HepG2 (cell line): ENCODE data around the gene PROX1. TPM values are rescaled to one million over a fixed set of nuclear protein-coding genes. Genes with fewer than 3 reads are reported as not detected.

Source experiments
- ATAC-seq: fragments of 200-7000 bp; cut with Tn5 transposase; 3 replicates; pipeline ENCODE4 v1.9.1; 2020; ENCODE audit warnings: mild to moderate bottlenecking, moderate library complexity
- BruUV-seq: library from RNA; stranded (reverse); fragments of 400-500 nt; replicated peaks from 2 replicates; lab custom pipeline; 2021; lab: Mats Ljungman, UMichigan
- CTCF ChIA-PET: fragments of 300-600 bp; formaldehyde crosslinking; extraction: SDS; loops from one replicate; lab custom pipeline; 2021; ENCODE audit warnings: low total read pairs, inconsistent platforms, low intra/inter-chr PET ratio; lab: Yijun Ruan, JAX
- POLR2A ChIA-PET: fragments of 350-600 bp; sonication (Branson Sonifier 250); formaldehyde crosslinking; loops from one replicate; lab custom pipeline; 2020; ENCODE audit warnings: antibody characterized with exemption, inconsistent platforms; lab: Yijun Ruan, JAX
- DNase-seq: peaks from one replicate; pipeline ENCODE4 v3.0.0-alpha.2; 2015; ENCODE audit warnings: low spot score
- FAIRE-seq: peaks from 3 replicates; lab custom pipeline; 2011; peaks lifted over from hg19 to GRCh38; lab: Jason Lieb, UNC
- H2AFZ ChIP-seq: one replicate; pipeline ENCODE4 v1.6.1; 2011; ENCODE audit warnings: low read length, inconsistent platforms
- H3K27ac ChIP-seq: fragments of 300-600 bp; 3 replicates; pipeline ENCODE4 v1.8.0; 2011; ENCODE audit warnings: mixed run types, mild to moderate bottlenecking, mixed read lengths, low read length, inconsistent platforms; ENCODE audit not compliant: insufficient read depth; ENCODE audit errors: extremely low read length
- H3K27me3 ChIP-seq, 2 experiments: fragments of 200-600 bp in 1 of 2; 2 replicates in 1 of 2; 3 replicates in 1 of 2; pipeline versions ENCODE4 v1.6.0 to v1.8.0; 2011; ENCODE audit warnings: low read length in 2 of 2, mild to moderate bottlenecking in 2 of 2, moderate library complexity in 2 of 2, inconsistent platforms in 1 of 2; ENCODE audit not compliant: insufficient read depth in 2 of 2, control insufficient read depth in 1 of 2
- H3K36me3 ChIP-seq, 2 experiments: fragments of 200-600 bp in 1 of 2; replicated peaks in 1 of 2; 2 replicates in 1 of 2; 3 replicates in 1 of 2; pipeline versions ENCODE4 v1.5.1 to v1.8.0; 2011; ENCODE audit warnings: low read length in 2 of 2, inconsistent platforms in 1 of 2; ENCODE audit not compliant: insufficient read depth in 2 of 2, control insufficient read depth in 1 of 2
- H3K4me1 ChIP-seq: 2 replicates; pipeline ENCODE4 v1.5.1; 2012; ENCODE audit warnings: low read length, inconsistent platforms; ENCODE audit not compliant: insufficient read depth
- H3K4me2 ChIP-seq: 2 replicates; pipeline ENCODE4 v1.6.0; 2011; ENCODE audit warnings: low read depth, low read length, inconsistent platforms
- H3K4me3 ChIP-seq, 3 experiments: fragments of 200-600 bp in 1 of 3; sonication (generic), shearing (Covaris generic) in 1 of 3; replicated peaks in 1 of 3; 2 replicates each; pipeline ENCODE4 v1.5.1; 2011 to 2016; ENCODE audit warnings: low read length in 3 of 3, inconsistent platforms in 2 of 3, low read depth in 2 of 3, mild to moderate bottlenecking in 2 of 3, control low read depth in 1 of 3, mixed read lengths in 1 of 3; ENCODE audit not compliant: insufficient read depth in 1 of 3
- H3K79me2 ChIP-seq: one replicate; pipeline ENCODE4 v1.6.1; 2011; ENCODE audit warnings: low read length, inconsistent platforms; ENCODE audit not compliant: insufficient read depth
- H3K9ac ChIP-seq: 2 replicates; pipeline ENCODE4 v1.6.0; 2011; ENCODE audit warnings: mild to moderate bottlenecking, low read depth, low read length, inconsistent platforms; ENCODE audit not compliant: insufficient read depth
- H3K9me3 ChIP-seq: 2 replicates; pipeline ENCODE4 v1.5.1; 2012; ENCODE audit warnings: mild to moderate bottlenecking, low read length
- H4K20me1 ChIP-seq: 2 replicates; pipeline ENCODE4 v1.6.0; 2011; ENCODE audit warnings: inconsistent platforms, mild to moderate bottlenecking, low read length, moderate library complexity; ENCODE audit not compliant: insufficient read depth
- FOSL2 ChIP-seq: sonication (generic); formaldehyde crosslinking; IDR thresholded peaks from 2 replicates; pipeline ENCODE4 v1.4.0; 2020; ENCODE audit warnings: missing genetic modification reagents
- MAFG ChIP-seq: sonication (generic); formaldehyde crosslinking; IDR thresholded peaks from 2 replicates; pipeline ENCODE4 v1.5.1; 2020; ENCODE audit warnings: mild to moderate bottlenecking, missing genetic modification reagents
- MTA1 ChIP-seq: sonication (generic); formaldehyde crosslinking; IDR thresholded peaks from 2 replicates; pipeline ENCODE4 v1.4.0; 2020; ENCODE audit warnings: missing genetic modification reagents, mild to moderate bottlenecking, borderline replicate concordance
- MTF2 ChIP-seq: sonication (generic); formaldehyde crosslinking; IDR thresholded peaks from 2 replicates; pipeline ENCODE4 v1.5.0; 2020; ENCODE audit warnings: missing genetic modification reagents, borderline replicate concordance
- NFE2L2 ChIP-seq: fragments of 150-350 bp; IDR thresholded peaks from 2 replicates; pipeline ENCODE4 v1.6.1; 2014; ENCODE audit warnings: low read length
- POLR2A ChIP-seq, 2 experiments: IDR thresholded peaks; 2 replicates each; pipeline ENCODE4 v1.6.1; 2011; ENCODE audit warnings: low read depth in 2 of 2, low read length in 2 of 2, mild to moderate bottlenecking in 1 of 2, moderate library complexity in 1 of 2; ENCODE audit not compliant: insufficient read depth in 1 of 2
- TFDP2 ChIP-seq: sonication (generic); formaldehyde crosslinking; IDR thresholded peaks from 2 replicates; pipeline ENCODE4 v1.4.0; 2020; ENCODE audit warnings: missing genetic modification reagents
- ZBTB44 ChIP-seq: sonication (generic); formaldehyde crosslinking; IDR thresholded peaks from 2 replicates; pipeline ENCODE4 v1.4.0; 2020; ENCODE audit warnings: missing genetic modification reagents
- ZBTB8A ChIP-seq: sonication (generic); formaldehyde crosslinking; IDR thresholded peaks from 2 replicates; pipeline ENCODE4 v1.4.0; 2020; ENCODE audit warnings: mild to moderate bottlenecking, low read depth, missing genetic modification reagents, borderline replicate concordance
- ZFAT ChIP-seq: sonication (generic); formaldehyde crosslinking; conservative IDR thresholded peaks from 2 replicates; pipeline ENCODE4 v1.8.1; 2023; ENCODE audit warnings: missing genetic modification reagents, inconsistent platforms
- ZFP62 ChIP-seq: sonication (generic); formaldehyde crosslinking; IDR thresholded peaks from 2 replicates; pipeline ENCODE4 v1.4.0; 2020; ENCODE audit warnings: missing genetic modification reagents
- ZNF232 ChIP-seq: sonication (generic); formaldehyde crosslinking; IDR thresholded peaks from 2 replicates; pipeline ENCODE4 v1.4.0; 2020; ENCODE audit warnings: missing genetic modification reagents, borderline replicate concordance
- ZNF503 ChIP-seq: sonication (generic); formaldehyde crosslinking; IDR thresholded peaks from 2 replicates; pipeline ENCODE4 v1.4.0; 2020; ENCODE audit warnings: missing genetic modification reagents
- ZNF563 ChIP-seq: sonication (generic); formaldehyde crosslinking; IDR thresholded peaks from 2 replicates; pipeline ENCODE4 v1.8.0; 2022; ENCODE audit warnings: mild to moderate bottlenecking, moderate library complexity, missing genetic modification reagents
- ZNF574 ChIP-seq: sonication (generic); formaldehyde crosslinking; IDR thresholded peaks from 2 replicates; pipeline ENCODE4 v1.4.0; 2020; ENCODE audit warnings: missing genetic modification reagents
- WGBS: methylation state at CpG from one replicate; pipeline ENCODE4 v1.1.6; 2017; ENCODE audit warnings: low lambda C conversion rate; 5-methylcytosine and 5-hydroxymethylcytosine counted together
- in situ Hi-C: cut with HindIII; loops from 2 replicates; pipeline ENCODE4 v1.10.0; 2017; ENCODE audit warnings: low pct_unique_long_range_greater_than_20kb; ENCODE audit not compliant: extremely low pct_ligation_motif_present
- intact Hi-C: fragments of 100-400 bp; cut with micrococcal nuclease; formaldehyde crosslinking; loops from one replicate; pipeline ENCODE4 v1.10.0; 2022; ENCODE audit not compliant: unreplicated experiment
- polyA plus RNA-seq, 8 experiments: library from polyadenylated mRNA; depleted of rRNA in 3 of 8; stranded (reverse) in 7 of 8; unstranded in 1 of 8; fragments of >200 nt; fragmentation: Illumina TruSeq in 4 of 8; extraction: Trizol in 4 of 8; gene quantifications; 2 replicates each; pipeline versions ENCODE4 v1.2.1 to v1.2.3, GENCODE V29; 2011 to 2016; ENCODE audit warnings: low read depth in 4 of 8, missing spikeins in 1 of 8, mixed read lengths in 1 of 8; ENCODE audit not compliant: insufficient read depth in 1 of 8
- total RNA-seq, 5 experiments: library from RNA; depleted of rRNA; stranded (reverse); fragments of >200 nt; fragmentation: Illumina TruSeq; extraction: Trizol; gene quantifications; 2 replicates each; pipeline ENCODE4 v1.2.3, GENCODE V29; 2016; ENCODE audit warnings: low read depth in 1 of 5

The PROX1 gene
- total and polyA plus RNA-seq, 2 of the 13 experiments (the other 11 are each of a cell fraction or from before 2014, with no cell fraction given), result 12.3 to 30.2 TPM

- H3K27ac ChIP-seq, result no peak overlapping the region
- H3K27me3 ChIP-seq, result no peaks in the 10 kb centered on the region
- no peak for FAIRE-seq
- no peak overlapping the region for H3K4me3 ChIP-seq
- no peaks in the 10 kb centered on the region for H3K9me3 ChIP-seq
- ATAC-seq, result no peak
- intact Hi-C loops (no loop called here), in situ Hi-C loops (no loop called here)
- H3K4me1 ChIP-seq, result no peaks in the 10 kb centered on the region
- H3K36me3 ChIP-seq, result no peaks in the 10 kb centered on the region
- H3K79me2 ChIP-seq, result no peaks in the 10 kb centered on the region
- BruUV-seq, result no TSS peak
- no peak overlapping the region for H2AFZ ChIP-seq
- no peak for TF ChIP-seq ZNF574 (CRISPR knock-in tag)
- no peak for TF ChIP-seq NFE2L2
- TF ChIP-seq ZNF563 (CRISPR knock-in tag), result no peak
- no peak for TF ChIP-seq ZNF232
- TF ChIP-seq ZFAT (CRISPR knock-in tag), result no peak
- no peak for TF ChIP-seq TFDP2 (CRISPR knock-in tag)
- no peak for TF ChIP-seq MTF2 (CRISPR knock-in tag)
- TF ChIP-seq ZNF503 (CRISPR knock-in tag), result no peak
- TF ChIP-seq ZFP62 (CRISPR knock-in tag), result no peak
- TF ChIP-seq POLR2A (IDR thresholded peaks at IDR 0.05; ENCODE audit: insufficient read depth in 1 of 2, low read depth in 2 of 2, low read length in 2 of 2), result no peak
- no peak for TF ChIP-seq ZBTB44 (CRISPR knock-in tag)
- TF ChIP-seq FOSL2 (CRISPR knock-in tag), result no peak
- TF ChIP-seq ZBTB8A, result no peak
- no peak for TF ChIP-seq MTA1 (CRISPR knock-in tag)
- TF ChIP-seq MAFG, result no peak
- POLR2A ChIA-PET, result no interaction called here
- DNase-seq, result no peak
- no peaks in the 10 kb centered on the region for H4K20me1 ChIP-seq
- H3K9ac ChIP-seq, result no peak overlapping the region
- CTCF ChIA-PET, result no interaction called here
- 97% methylated on average over 2 of the region's 2 CpGs for WGBS
- H3K4me2 ChIP-seq, result no peak overlapping the region
Measured at GRCh38 chr1:213969958-213970555, 17.7 kb upstream of the PROX1 start.
